HL-60 (cell line): Measurements from ENCODE around the gene PROM1.
A peak's percentile ranks its signal among the peaks of the same experiment; 100 is the strongest.

ENCODE experiments used
- DNase-seq, 2 experiments: peaks; one replicate each; pipeline ENCODE4 v3.0.0-alpha.2; 2010 to 2020; ENCODE audit warnings: low read depth in 1 of 2, low spot score in 1 of 2
- H3K27ac ChIP-seq: fragments of 250-450 bp; sonication (Bioruptor Pico); replicated peaks from 2 replicates; pipeline ENCODE4 v1.5.1; 2020; ENCODE audit warnings: mild to moderate bottlenecking, moderate library complexity
- H3K27me3 ChIP-seq: fragments of 250-450 bp; sonication (Bioruptor Pico); 2 replicates; pipeline ENCODE4 v1.5.1; 2021; ENCODE audit warnings: mild to moderate bottlenecking, moderate library complexity; ENCODE audit not compliant: insufficient read depth, poor library complexity, severe bottlenecking
- H3K4me3 ChIP-seq: replicated peaks from 2 replicates; pipeline ENCODE4 v1.5.1; 2011; ENCODE audit warnings: mild to moderate bottlenecking, control low read depth, low read length; ENCODE audit not compliant: insufficient read depth
- GABPA ChIP-seq: IDR thresholded peaks from 2 replicates; pipeline ENCODE4 v1.6.1; 2012; ENCODE audit warnings: low read depth
- POLR2AphosphoS5 ChIP-seq: IDR thresholded peaks from 2 replicates; pipeline ENCODE4 v1.6.1; 2012; ENCODE audit warnings: low read depth
- SPI1 ChIP-seq: IDR thresholded peaks from 2 replicates; pipeline ENCODE4 v1.6.1; 2012; ENCODE audit warnings: low read depth, mild to moderate bottlenecking, borderline replicate concordance
- long read RNA-seq: library from polyadenylated mRNA; unstranded; transcript quantifications from one replicate; pipeline ENCODE4 v2.0.0, GENCODE V29; 2020
- TF ChIP-seq, protein P1 (sequence below): IDR thresholded peaks from 2 replicates; pipeline ENCODE4 v1.6.1; 2012; ENCODE audit warnings: low read depth; ENCODE audit not compliant: insufficient replicate concordance
- TF ChIP-seq, protein P2 (sequence below): IDR thresholded peaks from one replicate; pipeline ENCODE4 v1.5.1; 2011; ENCODE audit warnings: low read length, control low read depth, inconsistent platforms; ENCODE audit not compliant: insufficient read depth

Gene PROM1
- long read RNA-seq: 0 reads

- Histone ChIP-seq H3K27ac (no peak within 1 kb of the TSS), H3K27me3 (peaks cover 60% of the 10 kb centered on the region)
- DNase-seq: no peak
Observed at GRCh38 chr4:16083241-16084191, at the start of gene PROM1. PROM1 (minus strand) TSS chr4:16084023; CDS start chr4:16075906, 8,117 bp downstream.

DNA sequence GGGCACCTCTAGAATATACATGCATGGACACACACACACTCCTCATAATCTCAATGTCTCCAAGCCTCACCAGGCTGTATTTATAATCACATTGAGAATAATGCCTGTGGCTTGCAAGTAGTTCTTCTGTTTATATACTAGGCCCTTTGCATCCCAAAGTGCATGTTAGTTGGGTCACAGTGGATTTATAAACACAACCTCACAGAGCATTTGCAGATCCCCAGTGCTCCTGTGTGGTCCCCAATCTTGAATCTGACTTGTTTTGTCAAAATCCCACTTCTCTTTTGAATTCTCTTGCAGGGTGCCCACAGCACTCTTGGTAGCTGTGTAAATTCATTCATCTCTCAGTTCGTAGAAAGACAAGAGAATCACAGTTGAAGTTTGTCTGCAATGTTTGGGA is 49.6 kb upstream of the PROM1 start:
- H3K27me3 ChIP-seq: no peaks in the 10 kb centered on the region
- TF ChIP-seq, protein P1, sequence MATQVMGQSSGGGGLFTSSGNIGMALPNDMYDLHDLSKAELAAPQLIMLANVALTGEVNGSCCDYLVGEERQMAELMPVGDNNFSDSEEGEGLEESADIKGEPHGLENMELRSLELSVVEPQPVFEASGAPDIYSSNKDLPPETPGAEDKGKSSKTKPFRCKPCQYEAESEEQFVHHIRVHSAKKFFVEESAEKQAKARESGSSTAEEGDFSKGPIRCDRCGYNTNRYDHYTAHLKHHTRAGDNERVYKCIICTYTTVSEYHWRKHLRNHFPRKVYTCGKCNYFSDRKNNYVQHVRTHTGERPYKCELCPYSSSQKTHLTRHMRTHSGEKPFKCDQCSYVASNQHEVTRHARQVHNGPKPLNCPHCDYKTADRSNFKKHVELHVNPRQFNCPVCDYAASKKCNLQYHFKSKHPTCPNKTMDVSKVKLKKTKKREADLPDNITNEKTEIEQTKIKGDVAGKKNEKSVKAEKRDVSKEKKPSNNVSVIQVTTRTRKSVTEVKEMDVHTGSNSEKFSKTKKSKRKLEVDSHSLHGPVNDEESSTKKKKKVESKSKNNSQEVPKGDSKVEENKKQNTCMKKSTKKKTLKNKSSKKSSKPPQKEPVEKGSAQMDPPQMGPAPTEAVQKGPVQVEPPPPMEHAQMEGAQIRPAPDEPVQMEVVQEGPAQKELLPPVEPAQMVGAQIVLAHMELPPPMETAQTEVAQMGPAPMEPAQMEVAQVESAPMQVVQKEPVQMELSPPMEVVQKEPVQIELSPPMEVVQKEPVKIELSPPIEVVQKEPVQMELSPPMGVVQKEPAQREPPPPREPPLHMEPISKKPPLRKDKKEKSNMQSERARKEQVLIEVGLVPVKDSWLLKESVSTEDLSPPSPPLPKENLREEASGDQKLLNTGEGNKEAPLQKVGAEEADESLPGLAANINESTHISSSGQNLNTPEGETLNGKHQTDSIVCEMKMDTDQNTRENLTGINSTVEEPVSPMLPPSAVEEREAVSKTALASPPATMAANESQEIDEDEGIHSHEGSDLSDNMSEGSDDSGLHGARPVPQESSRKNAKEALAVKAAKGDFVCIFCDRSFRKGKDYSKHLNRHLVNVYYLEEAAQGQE: no peak
- TF ChIP-seq GABPA: no peak
- H3K27ac ChIP-seq: no peak overlapping the region
- no peak for DNase-seq
- no peak overlapping the region for H3K4me3 ChIP-seq

More at GRCh38 chr4:16083241-16084191, at the start of gene PROM1:
- TF ChIP-seq, protein P2, sequence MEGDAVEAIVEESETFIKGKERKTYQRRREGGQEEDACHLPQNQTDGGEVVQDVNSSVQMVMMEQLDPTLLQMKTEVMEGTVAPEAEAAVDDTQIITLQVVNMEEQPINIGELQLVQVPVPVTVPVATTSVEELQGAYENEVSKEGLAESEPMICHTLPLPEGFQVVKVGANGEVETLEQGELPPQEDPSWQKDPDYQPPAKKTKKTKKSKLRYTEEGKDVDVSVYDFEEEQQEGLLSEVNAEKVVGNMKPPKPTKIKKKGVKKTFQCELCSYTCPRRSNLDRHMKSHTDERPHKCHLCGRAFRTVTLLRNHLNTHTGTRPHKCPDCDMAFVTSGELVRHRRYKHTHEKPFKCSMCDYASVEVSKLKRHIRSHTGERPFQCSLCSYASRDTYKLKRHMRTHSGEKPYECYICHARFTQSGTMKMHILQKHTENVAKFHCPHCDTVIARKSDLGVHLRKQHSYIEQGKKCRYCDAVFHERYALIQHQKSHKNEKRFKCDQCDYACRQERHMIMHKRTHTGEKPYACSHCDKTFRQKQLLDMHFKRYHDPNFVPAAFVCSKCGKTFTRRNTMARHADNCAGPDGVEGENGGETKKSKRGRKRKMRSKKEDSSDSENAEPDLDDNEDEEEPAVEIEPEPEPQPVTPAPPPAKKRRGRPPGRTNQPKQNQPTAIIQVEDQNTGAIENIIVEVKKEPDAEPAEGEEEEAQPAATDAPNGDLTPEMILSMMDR: no peak
- TF ChIP-seq, protein P1: peak; percentile 63
- H3K4me3 ChIP-seq: peak within 1 kb of the TSS; percentile 24

DNA sequence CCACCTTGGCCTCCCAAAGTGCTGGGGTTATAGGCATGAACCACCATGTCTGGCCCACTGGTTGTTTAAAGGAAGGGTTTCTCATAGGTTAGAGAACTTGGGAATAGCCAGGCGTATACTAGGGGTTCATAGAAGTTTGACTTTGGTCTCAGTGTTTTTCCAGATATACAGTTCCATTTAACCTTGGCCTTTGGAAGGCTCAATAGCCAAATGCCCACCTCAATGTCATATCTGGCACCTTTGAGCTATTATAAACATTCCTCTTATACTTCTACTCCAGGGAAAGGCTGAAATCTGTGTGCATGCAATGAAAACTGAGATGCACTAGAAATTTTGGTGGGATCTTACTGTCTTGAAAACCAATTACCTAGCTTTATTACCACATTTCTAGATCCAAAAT is 47.5 kb upstream of the PROM1 start:
- Histone ChIP-seq H3K27me3 (no peaks in the 10 kb centered on the region), H3K27ac (no peak overlapping the region), H3K4me3 (no peak overlapping the region)
- no peak for DNase-seq
- no peak for TF ChIP-seq POLR2AphosphoS5
- TF ChIP-seq GABPA: no peak
- TF ChIP-seq, protein P1: no peak
- TF ChIP-seq SPI1: no peak
- TF ChIP-seq, protein P2: no peak
